ENCODE results near the gene EPHB1.

The EPHB1 gene

DNA sequence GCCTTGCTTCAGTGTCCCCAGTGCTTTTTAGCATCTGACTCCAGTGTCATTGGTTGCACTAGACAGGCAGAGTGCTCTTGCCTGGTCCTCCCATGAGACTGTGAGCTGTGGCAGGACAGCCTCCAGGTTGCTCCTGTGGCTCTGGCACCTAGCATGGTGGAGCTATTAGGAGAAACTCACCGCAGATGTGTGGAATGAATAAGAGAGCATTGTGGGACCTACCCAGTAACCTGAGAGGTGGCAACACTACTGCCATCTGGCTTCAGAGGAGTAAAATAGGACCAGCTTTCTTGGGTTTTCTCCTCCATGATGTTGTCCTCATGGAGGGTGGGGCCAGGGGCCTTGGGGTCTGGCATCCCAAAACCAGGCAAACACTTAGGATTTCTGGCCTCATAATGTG lies 183.6 kb downstream of the EPHB1 start:
- in situ Hi-C loops (cut with HindIII; ENCODE audit: low pct_ligation_motif_present, low sequenced_read_pairs): no loop called here
- no peak for DNase-seq
- TF ChIP-seq, protein P1, sequence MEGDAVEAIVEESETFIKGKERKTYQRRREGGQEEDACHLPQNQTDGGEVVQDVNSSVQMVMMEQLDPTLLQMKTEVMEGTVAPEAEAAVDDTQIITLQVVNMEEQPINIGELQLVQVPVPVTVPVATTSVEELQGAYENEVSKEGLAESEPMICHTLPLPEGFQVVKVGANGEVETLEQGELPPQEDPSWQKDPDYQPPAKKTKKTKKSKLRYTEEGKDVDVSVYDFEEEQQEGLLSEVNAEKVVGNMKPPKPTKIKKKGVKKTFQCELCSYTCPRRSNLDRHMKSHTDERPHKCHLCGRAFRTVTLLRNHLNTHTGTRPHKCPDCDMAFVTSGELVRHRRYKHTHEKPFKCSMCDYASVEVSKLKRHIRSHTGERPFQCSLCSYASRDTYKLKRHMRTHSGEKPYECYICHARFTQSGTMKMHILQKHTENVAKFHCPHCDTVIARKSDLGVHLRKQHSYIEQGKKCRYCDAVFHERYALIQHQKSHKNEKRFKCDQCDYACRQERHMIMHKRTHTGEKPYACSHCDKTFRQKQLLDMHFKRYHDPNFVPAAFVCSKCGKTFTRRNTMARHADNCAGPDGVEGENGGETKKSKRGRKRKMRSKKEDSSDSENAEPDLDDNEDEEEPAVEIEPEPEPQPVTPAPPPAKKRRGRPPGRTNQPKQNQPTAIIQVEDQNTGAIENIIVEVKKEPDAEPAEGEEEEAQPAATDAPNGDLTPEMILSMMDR (IDR thresholded peaks at IDR 0.05; ENCODE audit: low read depth, low read length, missing control alignments): no peak
- Histone ChIP-seq H3K27me3 (replicated peaks) (no peaks in the 10 kb centered on the region), H3K36me3 (replicated peaks) (no peaks in the 10 kb centered on the region), H3K27ac (no peak overlapping the region), H3K4me3 (ENCODE audit: low read depth, low read length) (no peak overlapping the region)

GRCh38 chr3:134985864-134986715 lies 191.0 kb downstream of the EPHB1 start:
- TF ChIP-seq, protein P1 (IDR thresholded peaks at IDR 0.05; ENCODE audit: low read depth, low read length, missing control alignments): no peak
- no peak overlapping the region for H3K4me3 ChIP-seq (ENCODE audit: low read depth, low read length)
- in situ Hi-C loops (cut with HindIII; ENCODE audit: low pct_ligation_motif_present, low sequenced_read_pairs): no loop called here
- no peaks in the 10 kb centered on the region for H3K36me3 ChIP-seq (replicated peaks)
- H3K27me3 ChIP-seq (replicated peaks): no peaks in the 10 kb centered on the region
- no peak overlapping the region for H3K27ac ChIP-seq
- DNase-seq: no peak

DNA sequence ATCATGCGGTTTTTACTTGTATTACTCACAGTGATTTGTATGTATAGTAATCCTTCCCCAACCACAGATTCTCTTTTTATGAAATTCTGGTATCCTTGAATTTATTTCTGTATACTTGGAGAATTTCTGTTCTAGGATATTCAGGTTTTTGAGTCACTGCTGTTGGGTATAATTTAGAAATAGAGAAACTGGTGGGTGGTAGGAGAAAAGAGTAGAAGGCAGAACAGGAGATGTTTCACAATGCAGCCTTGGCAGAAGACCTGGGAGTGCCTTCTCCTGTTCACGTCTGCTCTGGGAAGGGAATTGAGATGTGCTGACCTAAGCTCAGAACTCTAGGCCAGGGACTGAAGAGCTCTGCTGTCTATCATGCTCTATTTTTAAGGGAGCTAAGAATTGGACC lies 193.6 kb downstream of the EPHB1 start:
- Histone ChIP-seq H3K4me3 (ENCODE audit: low read depth, low read length) (no peak overlapping the region), H3K27me3 (replicated peaks) (no peaks in the 10 kb centered on the region), H3K27ac (no peak overlapping the region), H3K36me3 (replicated peaks) (no peaks in the 10 kb centered on the region)
- in situ Hi-C loops (cut with HindIII; ENCODE audit: low pct_ligation_motif_present, low sequenced_read_pairs): no loop called here
- TF ChIP-seq, protein P1 (IDR thresholded peaks at IDR 0.05; ENCODE audit: low read depth, low read length, missing control alignments): no peak
- DNase-seq: no peak

DNA sequence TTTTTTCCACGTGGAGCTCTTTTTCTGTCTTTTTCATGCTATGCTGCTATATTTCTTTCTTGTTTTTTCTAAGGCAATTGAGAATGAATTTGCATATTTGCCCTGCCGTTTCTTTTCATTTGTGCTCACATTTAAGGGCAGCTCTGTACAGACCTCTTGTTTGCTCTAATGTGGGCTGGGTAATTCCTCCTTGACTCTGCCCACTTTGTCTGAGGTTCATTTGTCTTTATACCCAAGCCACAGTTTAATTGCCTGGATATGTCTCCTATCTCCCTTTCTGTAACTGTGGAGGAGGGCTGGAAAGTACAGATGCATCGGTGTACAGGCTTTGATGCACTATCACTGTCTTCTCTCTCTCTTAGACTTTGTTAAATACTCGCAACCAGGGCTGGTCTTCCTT lies 195.9 kb downstream of the EPHB1 start:
- TF ChIP-seq, protein P1 (IDR thresholded peaks at IDR 0.05; ENCODE audit: low read depth, low read length, missing control alignments): no peak
- in situ Hi-C loops (cut with HindIII; ENCODE audit: low pct_ligation_motif_present, low sequenced_read_pairs): no loop called here
- H3K27me3 ChIP-seq (replicated peaks): no peaks in the 10 kb centered on the region
- no peak overlapping the region for H3K27ac ChIP-seq
- H3K4me3 ChIP-seq (ENCODE audit: low read depth, low read length): no peak overlapping the region
- H3K36me3 ChIP-seq (replicated peaks): no peaks in the 10 kb centered on the region
- no peak for DNase-seq

GRCh38 chr3:134991472-134992010 lies 196.5 kb downstream of the EPHB1 start:
- H3K4me3 ChIP-seq (ENCODE audit: low read depth, low read length): no peak overlapping the region
- no peaks in the 10 kb centered on the region for H3K36me3 ChIP-seq (replicated peaks)
- H3K27me3 ChIP-seq (replicated peaks): no peaks in the 10 kb centered on the region
- TF ChIP-seq, protein P1 (IDR thresholded peaks at IDR 0.05; ENCODE audit: low read depth, low read length, missing control alignments): no peak
- in situ Hi-C loops (cut with HindIII; ENCODE audit: low pct_ligation_motif_present, low sequenced_read_pairs): no loop called here
- no peak overlapping the region for H3K27ac ChIP-seq
- DNase-seq: no peak

Data from brain microvascular endothelial cell (primary cell).